GM13976 (cell line): ENCODE data around the gene TENT5A.
A peak's percentile ranks its signal among the peaks of the same experiment; 100 is the strongest.

Experiments
- DNase-seq: peaks from one replicate; pipeline ENCODE4 v3.0.0; 2012; ENCODE audit warnings: low spot score
- in situ Hi-C: fragments of 300-500 bp; cut with MboI; formaldehyde crosslinking; loops from one replicate; pipeline ENCODE4 v1.12.0; 2022; ENCODE audit warnings: low sequenced_read_pairs, mixed read lengths, inconsistent platforms; ENCODE audit not compliant: unreplicated experiment
- TF ChIP-seq, protein P1 (sequence below): IDR thresholded peaks from 2 replicates; pipeline ENCODE4 v1.5.1; 2012; ENCODE audit warnings: borderline replicate concordance, mild to moderate bottlenecking; ENCODE audit not compliant: insufficient read depth; ENCODE audit errors: extremely low read depth, missing control alignments, control extremely low read depth

The TENT5A gene

DNA sequence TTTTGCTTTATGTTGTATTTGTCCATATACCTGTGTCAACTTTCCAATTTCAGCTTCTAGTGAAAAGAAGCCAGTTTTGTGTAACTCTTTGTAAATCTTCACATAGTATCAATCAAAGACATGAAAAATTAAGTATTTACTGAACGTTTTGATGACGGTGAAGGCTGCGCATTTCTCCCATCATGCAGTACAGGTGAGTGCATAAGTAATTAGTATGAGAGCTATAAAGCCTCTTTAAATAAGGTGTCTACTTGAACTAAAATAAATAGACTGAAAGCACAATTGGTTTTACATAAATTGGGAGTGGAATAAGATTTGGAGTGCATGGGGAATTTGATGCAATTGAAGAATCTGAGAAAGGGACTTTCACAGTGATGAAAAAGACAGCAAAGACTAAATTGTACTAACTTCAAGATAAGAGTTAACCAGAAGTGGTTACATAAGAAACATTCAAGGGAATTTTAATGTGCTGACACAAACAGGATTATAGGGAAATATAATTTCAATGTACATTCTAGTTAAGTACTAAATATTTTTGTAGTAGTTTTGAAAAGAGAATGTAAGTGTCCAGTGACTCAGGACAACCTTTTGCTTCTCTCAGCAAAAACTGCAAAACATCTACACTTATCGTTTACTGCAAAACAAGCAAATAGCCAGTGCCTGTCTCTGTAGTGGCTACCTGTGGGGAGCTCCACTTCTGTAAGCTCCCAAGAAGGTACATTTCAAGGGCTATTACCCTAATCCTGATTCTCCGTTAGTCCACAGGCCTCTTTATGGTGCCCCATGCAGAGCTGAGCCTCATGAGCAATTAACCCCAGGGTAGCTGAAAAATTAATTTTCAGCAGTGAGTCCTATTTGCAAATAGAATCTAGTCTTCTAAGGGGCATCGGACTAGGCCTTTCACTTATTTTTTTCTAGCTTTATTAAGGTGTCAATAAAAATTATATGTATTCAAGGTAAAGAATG lies 13.0 kb downstream of the TENT5A start:
- DNase-seq, result no peak
- TF ChIP-seq, protein P1, sequence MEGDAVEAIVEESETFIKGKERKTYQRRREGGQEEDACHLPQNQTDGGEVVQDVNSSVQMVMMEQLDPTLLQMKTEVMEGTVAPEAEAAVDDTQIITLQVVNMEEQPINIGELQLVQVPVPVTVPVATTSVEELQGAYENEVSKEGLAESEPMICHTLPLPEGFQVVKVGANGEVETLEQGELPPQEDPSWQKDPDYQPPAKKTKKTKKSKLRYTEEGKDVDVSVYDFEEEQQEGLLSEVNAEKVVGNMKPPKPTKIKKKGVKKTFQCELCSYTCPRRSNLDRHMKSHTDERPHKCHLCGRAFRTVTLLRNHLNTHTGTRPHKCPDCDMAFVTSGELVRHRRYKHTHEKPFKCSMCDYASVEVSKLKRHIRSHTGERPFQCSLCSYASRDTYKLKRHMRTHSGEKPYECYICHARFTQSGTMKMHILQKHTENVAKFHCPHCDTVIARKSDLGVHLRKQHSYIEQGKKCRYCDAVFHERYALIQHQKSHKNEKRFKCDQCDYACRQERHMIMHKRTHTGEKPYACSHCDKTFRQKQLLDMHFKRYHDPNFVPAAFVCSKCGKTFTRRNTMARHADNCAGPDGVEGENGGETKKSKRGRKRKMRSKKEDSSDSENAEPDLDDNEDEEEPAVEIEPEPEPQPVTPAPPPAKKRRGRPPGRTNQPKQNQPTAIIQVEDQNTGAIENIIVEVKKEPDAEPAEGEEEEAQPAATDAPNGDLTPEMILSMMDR, result no peak
- in situ Hi-C loops, result no loop called here

DNA sequence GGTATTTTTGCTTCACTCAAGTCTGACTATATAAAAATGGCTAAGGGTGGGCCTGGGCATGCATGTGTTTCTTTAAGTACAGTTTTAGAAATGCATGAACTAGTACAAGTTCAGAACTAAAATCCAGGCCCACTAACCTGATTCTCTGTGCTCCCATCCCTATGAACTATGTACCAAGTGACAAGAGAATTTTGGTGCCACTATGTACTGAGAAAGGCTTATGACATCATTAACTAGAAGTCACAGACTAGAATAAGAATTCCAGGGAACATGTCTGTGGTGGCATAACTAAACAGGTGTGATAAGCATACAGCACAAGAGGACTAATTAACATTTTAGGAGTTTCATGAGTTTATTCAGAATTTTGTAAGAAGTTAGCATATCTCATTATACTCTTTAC lies 16.1 kb downstream of the TENT5A start:
- TF ChIP-seq, protein P1, result no peak
- in situ Hi-C loops, result no loop called here
- DNase-seq, result no peak

DNA sequence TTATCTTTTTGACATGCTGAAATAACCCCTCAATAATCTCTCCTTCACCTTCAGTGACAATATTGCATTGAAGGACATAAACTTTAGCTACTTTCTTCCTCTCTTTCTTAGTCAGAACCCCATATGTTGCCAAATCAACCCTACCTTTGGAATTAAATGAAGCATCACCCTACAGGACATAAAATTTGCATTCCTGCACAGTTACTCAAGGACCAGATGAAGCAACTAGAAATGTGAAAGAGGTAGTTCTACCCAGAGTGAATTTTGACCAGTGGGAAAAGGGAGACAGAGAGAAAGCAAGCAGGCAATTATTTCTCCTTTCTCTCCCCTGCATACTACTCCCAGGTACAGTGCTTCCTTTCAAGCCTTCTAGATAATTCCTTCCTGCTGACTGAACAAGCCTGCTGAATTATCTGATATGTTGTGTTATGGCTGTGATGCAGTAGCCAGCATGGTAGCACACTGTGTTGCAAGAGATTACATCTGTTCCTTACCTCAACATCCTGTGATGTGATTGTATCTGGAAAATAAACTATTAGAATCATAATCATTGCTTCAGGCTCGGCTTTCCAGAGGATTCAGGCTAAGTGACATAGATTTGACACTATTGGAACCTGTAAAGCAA lies 16.6 kb downstream of the TENT5A start:
- TF ChIP-seq, protein P1, result no peak
- no peak for DNase-seq
- in situ Hi-C loops, result no loop called here

DNA sequence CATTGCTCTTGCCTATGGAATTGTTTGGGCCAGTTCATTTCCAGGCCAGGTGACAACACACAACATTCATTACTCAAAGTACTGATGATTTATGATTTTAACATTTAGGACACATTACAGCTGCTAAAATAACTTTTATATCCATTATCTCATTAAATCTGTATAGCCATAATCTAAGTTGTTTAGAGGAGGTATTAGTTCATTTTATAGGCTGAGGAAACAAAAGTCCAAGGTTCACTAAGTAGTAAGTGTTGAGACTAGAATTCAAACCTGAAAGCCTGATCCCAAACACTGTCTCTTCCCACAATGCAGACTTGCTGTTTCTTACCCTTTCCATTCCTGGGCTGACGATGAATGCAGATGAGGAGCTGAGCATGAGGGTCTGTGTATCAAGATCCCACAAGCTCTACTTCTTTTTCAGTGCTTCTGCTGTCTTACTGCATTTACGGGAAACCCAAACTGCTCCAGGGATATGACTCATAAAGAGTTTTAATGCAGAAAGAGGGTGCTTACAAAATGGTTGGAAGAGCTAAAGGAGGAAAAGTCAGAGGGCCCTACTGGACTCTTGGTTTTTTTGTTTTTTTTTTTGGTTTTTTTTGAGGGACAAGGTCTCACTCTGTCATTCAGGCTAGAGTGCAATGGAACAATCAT lies 17.9 kb downstream of the TENT5A start:
- in situ Hi-C loops, result no loop called here
- DNase-seq, result no peak
- TF ChIP-seq, protein P1, result no peak

DNA sequence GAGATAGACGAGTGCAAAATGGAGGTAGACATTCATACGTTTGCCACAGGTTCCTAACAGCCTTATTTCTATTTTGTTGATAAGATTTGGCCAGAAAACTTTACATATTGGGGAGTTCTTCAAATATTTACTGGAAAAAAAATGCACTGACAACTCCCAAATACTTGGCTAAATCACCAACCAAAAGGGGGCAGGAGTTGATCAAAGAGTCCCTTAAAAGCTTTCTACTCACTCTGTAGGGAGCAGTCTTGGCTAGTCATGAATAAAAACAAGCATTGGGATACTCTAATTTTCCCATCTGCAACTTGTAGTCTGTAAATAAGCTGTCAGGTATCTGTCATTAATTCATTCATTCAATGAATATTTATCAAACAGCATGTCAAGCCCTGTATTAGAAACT lies 18.4 kb downstream of the TENT5A start:
- TF ChIP-seq, protein P1, result peak; percentile 22
- in situ Hi-C loops, result no loop called here
- DNase-seq, result no peak

DNA sequence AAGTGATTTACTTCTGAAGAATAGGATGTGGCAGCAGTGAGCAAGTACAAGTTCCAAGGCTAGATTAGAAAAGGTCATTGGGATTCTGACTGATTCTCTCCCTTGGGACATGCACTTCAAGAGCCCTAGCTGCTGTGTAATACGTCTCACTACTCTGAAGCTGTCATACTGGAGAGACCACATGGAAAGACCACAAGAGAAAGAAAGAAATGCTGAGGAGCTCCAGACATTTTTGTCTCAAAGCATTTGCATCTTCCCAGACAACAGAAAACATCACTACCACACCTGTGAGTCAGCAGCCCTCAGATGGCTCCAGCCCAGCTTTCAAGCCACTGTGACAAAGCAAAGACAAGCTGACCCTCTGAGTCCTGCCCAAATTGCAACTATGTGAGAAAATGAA lies 20.7 kb downstream of the TENT5A start:
- TF ChIP-seq, protein P1, result no peak
- DNase-seq, result no peak
- in situ Hi-C loops, result no loop called here
